ENCODE measurements around the gene CORIN. TPM values are rescaled to one million over a fixed set of nuclear protein-coding genes. Genes with fewer than 3 reads are reported as not detected.
"Not testable (repeated sequence)": the region's sequence is repeated elsewhere in the genome, so short reads cannot be mapped to it uniquely, and the experiment has no call there.

Gene CORIN
- total RNA-seq, 1 donor from 2014 or later, result 0.18 TPM

DNA sequence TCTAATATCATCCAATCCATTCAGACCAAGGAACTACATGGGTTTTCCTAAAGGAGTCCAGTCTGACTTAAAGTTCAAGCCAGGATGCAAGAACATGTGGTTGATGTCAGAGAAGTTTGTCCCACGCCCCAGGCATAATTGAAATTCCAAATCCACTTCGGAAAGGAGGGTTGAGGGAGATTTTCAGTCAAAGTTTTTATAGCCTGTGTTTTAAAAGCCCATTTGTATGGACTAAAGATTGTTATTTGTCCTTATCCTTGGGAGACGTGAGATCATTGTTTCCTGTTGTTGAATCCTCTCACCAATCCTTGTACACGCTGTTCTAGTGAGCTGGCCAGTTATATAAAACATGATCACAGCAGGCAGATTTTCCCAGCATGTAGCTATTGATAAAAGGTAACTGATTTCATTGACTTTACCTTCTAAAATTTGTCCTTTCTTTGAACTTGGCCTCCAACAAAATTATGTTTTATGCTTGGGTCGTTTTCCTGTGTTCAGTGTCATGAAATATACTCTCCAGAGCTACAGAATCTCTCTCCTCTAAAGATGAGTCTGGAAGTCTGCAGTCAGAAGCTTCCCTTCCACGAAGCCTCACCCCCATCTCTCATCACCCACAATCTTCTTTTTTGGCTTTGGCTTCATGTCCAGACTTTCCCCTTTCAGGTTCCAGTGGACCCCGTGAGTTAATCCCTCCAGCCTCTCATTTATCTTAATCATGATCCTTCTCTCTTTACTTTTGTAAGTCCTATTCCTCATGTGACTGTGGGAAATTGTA, 259.9 kb downstream of the CORIN start:
- peak; percentile 78 for DNase-seq (ENCODE audit: extremely low read depth, low read depth, low spot score)

DNA sequence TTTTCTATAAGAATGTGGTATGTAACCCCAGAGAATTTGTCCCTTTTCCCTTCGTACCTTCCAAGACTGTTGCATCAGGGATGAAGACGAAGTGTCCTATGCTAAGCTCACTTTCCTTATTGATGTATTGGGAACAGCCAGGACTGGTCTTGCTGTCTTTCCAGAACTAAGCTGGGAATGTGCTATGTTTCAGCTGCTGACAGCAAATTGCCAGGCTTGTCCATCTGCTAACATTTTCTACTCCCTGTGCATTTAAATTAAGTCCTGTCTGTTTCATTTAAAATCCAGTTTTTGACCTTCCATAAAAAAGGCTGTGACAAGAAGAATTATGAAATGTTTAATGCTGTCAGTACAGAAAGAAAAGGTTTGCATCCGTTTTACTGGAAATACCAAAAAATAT, 264.9 kb downstream of the CORIN start:
- no peak for DNase-seq (ENCODE audit: extremely low read depth, low read depth, low spot score)

DNA sequence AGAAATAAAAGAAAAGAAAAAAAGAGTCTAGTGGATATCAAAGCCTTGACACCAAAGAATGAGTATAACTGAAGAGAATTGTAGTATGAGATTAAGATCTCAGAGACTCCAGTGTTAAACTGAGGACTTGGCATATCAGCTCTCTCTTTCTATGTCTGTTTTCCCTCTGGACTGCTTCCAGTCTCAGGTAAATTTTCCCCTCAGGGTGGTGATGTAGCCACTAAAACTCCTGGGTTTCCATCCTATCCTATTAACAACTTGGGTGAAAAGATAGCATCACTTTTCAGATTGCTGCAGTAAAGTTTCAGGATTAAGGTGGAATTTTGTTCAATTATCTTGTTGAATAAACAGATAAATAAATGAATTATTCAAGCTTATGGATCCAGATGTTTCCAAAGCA, 267.1 kb downstream of the CORIN start:
- no peak for DNase-seq (ENCODE audit: extremely low read depth, low read depth, low spot score)

DNA sequence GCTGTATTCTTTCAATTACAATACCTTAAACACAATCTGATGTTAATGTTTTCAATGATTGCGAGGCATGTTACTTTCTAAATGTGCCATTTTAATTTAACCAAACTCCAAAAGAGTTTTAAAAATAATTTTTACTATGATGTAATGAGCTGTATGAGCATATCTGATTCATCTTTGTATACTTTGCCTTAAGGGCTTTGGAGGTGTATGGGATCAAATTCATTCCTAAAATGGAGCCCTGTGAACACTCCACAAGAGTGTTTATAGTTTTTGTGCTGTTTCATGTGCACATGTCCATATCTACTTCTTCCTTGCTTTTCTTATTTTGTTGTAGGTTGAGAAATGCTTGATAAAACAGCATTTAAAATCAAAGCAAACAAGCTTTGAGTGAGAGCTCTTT, 270.4 kb downstream of the CORIN start:
- no peak for DNase-seq (ENCODE audit: extremely low read depth, low read depth, low spot score)

DNA sequence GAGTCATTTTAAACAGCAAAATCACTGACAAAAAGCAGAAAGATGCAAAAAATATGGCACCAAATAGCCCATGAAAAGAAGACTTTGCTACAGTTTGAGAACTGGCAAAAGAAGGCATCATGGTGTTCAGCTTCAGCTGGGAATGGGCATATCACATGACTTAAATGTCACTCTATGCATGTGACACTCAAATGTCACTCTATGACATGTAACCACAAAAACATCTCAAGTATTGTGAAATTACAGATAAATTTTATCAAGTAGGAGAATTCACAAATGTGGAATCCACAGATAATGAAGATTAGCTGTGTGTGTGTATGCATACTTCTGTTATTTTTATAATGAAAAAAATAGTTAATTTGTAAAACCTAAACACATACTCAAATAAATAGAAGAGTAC, 270.9 kb downstream of the CORIN start:
- no peak for DNase-seq (ENCODE audit: extremely low read depth, low read depth, low spot score)

DNA sequence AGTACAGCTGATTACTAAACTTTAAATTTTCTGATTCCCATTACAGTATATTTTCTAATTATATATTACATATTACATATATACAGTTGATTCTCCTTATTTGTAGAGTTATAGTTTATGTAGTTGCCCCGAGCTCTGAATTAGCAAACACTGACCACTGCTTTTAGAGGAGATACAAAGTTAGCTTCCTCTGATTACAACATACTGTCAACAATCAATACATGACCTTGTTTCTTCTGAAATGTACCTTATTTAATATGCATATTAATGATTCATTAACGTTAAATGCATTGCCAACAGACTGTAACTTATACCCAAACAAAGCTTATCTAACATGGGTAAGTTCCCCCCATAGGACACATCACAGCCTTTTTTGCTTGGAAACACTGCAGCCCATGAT, 271.3 kb downstream of the CORIN start:
- DNase-seq (ENCODE audit: extremely low read depth, low read depth, low spot score), result no peak

DNA sequence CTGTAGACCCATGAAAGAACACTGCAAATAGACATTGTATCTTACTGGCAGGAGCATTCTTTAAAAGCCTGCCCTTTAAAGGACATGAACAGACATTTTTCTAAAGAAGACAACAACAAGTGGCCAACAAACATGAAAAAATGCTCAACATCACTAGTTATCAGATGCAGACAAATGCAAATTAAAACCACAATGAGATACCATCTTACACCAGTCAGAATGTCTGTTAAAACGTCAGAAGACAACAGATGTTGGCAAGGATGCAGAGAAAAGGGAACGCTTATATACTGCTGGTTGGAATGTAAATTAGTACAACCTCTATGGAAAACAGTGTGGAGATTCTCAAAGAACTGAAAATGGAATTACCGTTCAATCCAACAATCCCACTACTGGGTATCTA, 275.6 kb downstream of the CORIN start:
- DNase-seq (ENCODE audit: extremely low read depth, low read depth, low spot score), result no peak

DNA sequence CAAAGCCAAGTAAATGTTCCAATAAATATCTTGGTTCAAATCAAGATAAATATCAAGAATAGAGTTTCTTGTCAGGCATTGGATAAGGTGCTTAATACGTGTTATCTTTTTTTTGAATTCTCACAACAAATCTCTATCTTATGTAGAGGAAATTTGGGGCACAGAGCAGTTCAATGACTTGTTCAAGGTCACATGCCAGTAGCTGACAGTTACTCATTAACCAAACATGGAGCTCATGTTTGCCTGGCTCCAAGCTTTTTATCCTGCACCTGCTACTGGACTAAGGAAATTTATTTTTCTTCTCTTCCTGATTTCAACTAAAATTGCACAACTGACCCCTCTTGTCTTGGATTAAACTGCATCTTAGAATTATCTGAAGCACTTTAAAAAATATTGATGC, 276.5 kb downstream of the CORIN start:
- DNase-seq (ENCODE audit: extremely low read depth, low read depth, low spot score), result no peak

DNA sequence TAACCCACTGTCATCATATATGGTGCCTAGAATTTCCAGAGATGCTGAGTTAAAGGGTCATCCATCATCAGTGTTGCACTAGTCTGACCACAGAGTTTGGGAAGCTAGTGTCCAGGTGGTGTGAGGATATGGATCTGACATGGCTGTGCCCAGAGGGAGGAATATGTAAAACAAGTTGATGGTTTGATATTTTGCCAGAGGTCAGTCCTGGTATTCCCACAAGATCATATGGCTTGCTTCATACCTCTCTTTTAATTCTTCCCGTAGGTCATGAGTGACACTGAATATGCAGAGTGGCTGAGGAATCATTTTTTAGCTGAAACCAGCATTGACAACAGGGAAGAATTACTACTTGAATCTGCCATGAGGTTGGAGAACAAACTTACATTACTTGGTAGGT, 277.2 kb downstream of the CORIN start:
- DNase-seq (ENCODE audit: extremely low read depth, low read depth, low spot score), result no peak

DNA sequence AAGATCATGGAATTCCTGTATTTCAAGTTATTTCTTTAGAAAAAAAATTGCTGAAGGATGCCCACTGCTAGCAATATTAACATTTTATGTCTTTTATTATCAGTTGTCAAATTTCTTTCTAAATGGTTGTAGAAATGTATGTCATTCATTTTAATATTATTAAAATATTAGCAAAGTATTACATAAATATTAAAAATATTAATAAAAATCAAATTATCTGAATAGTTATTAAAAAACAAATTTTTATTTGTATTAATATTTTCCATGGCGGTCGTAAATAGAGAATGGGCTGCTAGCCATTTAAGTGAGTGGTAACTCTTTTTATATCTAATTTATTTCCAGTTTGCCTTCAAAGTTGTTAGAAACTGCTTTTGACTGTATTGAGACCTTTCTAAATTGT, 280.6 kb downstream of the CORIN start:
- DNase-seq (ENCODE audit: extremely low read depth, low read depth, low spot score), result no peak

DNA sequence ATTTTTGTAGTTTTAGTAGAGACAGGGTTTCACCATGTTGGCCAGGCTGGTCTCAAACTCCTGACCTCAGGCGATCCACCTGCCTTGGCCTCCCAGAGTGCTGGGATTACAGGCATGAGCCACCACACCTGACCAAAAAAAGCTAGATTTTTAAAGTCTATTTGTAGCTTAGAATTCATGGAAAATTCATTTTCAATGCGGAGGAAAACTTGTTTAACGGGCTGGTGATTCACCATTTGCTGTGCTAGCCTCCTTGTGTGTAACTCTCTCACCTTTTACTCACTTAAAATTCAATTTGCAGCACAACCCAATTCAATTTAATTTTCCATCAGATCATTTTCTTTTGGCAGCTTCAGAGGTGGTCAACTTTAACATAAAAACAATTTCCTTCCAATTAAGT, 281.9 kb downstream of the CORIN start:
- DNase-seq (ENCODE audit: extremely low read depth, low read depth, low spot score), result not testable (repeated sequence)

DNA sequence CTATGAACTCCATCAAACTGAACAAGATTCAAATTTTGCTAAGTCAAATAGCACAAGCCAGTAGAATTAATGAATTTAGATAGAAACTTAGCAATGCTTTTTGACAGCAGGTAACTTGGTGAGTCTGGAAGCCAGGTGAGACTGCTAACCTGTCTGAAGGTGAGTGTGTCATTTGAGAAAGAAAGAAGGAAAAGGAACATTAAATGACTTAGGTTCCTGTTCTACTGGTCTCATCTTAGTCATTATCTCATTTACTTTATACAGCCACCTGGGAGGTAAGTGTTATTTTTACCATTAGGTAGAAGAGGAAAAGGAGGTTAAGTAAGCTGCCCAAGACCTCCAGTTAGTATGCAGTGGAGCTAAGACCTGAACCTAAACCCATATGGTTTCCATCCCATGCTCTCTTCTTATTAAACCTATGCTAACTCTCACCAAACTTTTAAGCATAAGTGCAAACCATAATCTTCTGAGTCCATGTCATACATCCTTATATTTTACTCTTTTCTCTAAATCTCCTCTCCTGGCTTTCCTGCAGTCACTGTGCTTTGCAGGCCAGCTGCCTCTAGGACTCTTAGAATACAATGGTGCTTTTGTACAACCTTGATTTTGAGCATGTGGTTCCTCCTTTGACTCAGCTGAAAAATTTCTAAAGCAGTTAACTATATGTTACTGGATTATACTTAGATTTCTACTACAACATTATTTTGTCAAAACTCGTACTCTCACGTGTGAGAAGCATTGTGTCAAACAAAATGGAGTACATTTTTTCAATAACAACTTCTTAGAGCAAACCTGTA, 284.3 kb downstream of the CORIN start:
- no peak for DNase-seq (ENCODE audit: extremely low read depth, low read depth, low spot score)

DNA sequence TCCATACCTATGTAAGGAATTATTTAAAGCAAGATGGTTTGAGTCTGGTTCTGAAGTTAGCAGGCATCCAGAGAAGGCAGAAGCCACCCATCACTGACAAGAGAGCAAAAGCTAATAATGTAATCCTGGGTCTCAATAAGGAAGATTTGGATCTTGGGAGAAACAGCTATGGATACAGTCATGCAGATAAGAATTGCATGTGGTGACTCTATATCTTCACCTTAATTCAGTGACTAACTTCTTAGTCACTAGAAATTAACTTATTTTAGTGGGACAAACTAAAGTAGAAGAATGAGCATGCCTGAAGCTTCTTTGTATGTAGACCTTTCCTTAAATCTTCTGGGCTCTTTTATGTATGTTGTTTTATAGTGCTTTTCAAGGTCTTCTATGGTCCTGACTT, 286.2 kb downstream of the CORIN start:
- DNase-seq (ENCODE audit: extremely low read depth, low read depth, low spot score), result no peak

DNA sequence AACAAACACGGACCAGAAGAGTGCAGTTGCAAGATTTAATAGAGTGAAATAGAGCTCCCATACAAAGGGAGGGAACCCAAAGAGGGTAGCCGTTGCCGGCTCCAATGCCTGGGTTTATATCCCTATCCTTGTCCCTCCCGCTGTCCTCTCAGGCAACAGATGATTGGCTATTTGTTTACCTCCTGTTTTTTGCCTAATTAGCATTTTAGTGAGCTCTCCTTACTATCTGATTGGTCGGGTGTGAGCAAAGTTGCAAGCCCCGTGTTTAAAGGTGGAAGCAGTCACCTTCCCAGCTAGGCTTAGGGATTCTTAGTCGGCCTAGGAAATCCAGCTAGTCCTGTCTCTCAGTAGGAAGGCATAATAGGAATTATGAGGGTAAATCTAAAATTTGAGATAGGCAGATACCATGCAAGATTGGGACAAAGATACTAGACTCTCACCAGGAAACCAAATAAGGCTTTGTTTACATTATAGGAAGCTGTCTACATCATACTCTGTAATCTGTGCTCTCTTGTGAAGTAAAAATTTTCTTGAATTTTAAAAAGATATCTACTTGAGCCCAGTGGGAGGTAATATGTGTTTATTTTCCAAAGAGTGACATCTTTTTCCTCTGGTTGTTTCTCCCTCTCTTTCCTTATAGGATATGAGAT, 286.8 kb downstream of the CORIN start:
- DNase-seq (ENCODE audit: extremely low read depth, low read depth, low spot score), result no peak

DNA sequence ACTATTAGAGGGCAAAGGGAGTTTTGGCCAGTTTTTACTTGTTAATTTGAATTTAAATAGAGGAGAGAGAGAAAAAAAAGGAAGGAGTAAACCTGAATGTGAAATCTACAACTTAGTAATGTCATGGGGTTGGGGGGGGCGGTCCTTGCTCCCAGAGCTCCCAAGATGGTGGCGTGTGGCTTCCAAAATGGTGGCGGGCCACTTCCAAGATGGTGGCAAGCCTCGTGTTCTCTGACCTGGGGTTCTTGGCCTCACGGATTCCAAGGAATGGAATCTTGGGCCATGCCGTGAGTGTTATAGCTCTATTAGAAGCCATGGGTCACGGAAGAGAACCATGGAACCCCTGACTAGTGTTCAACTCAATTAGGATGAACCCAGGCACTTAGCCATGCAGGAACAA, 287.5 kb downstream of the CORIN start:
- not testable (repeated sequence) for DNase-seq (ENCODE audit: extremely low read depth, low read depth, low spot score)

Other genes starting within 250 kb of the CORIN start
- gene NFXL1, start 76.5 kb upstream of the CORIN start, total RNA-seq, result 4.2 and 9.9 TPM in 2 replicates
- 0.19 TPM in 1 of 2 replicates, not detected in the other for gene CNGA1, start 178.6 kb upstream of the CORIN start, total RNA-seq
- 2.8 and 3.3 TPM in 2 replicates for gene NIPAL1, start 178.7 kb upstream of the CORIN start, total RNA-seq

Measured in glomerular endothelial cell (primary cell).